Measurements from ENCODE around the gene LYPD3. TPM values are rescaled to one million over a fixed set of nuclear protein-coding genes. Genes with fewer than 3 reads are reported as not detected.

LYPD3 gene
- polyA plus RNA-seq, 3 donors from 2014 or later: 1.3 to 2.4 (median 1.4) TPM

GRCh38 chr19:43464134-43464775, 1.2 kb downstream of the LYPD3 start:
- peak overlapping the region; percentile 97 to 99 (median 98) for H3K27ac Mint-ChIP-seq
- DNase-seq: no peak
- H3K4me1 Mint-ChIP-seq: peaks cover 22 to 26% of the 10 kb centered on the region in 2 donors
- peaks cover 5 to 6% (median 6%) of the 10 kb centered on the region in 3 donors for H3K27me3 Mint-ChIP-seq (ENCODE audit: low read depth in 3 of 3)
- no peaks in the 10 kb centered on the region for H3K36me3 Mint-ChIP-seq
- H3K4me3 Mint-ChIP-seq: peak overlapping the region; percentile 92 to 98 (median 96)
- no peaks in the 10 kb centered on the region for H3K9me3 Mint-ChIP-seq

GRCh38 chr19:43463381-43464133, 1.9 kb downstream of the LYPD3 start:
- Mint-ChIP-seq H3K9me3 (no peaks in the 10 kb centered on the region), H3K27me3 (ENCODE audit: low read depth in 3 of 3) (peaks cover 5 to 6% (median 6%) of the 10 kb centered on the region in 3 donors), H3K27ac (peak overlapping the region; percentile 97 to 99 (median 98)), H3K36me3 (no peaks in the 10 kb centered on the region), H3K4me1 (peaks cover 22 to 26% of the 10 kb centered on the region in 2 donors), H3K4me3 (peak overlapping the region; percentile 92 to 98 (median 96))
- DNase-seq: peak; percentile 96 to 98 (median 98)

- Mint-ChIP-seq H3K36me3 (no peaks in the 10 kb centered on the region), H3K27me3 (ENCODE audit: low read depth in 3 of 3) (peaks cover 5 to 6% (median 6%) of the 10 kb centered on the region in 3 donors), H3K4me1 (peaks cover 19 to 26% of the 10 kb centered on the region in 2 donors)
Observed at GRCh38 chr19:43462785-43463380, 2.5 kb downstream of the LYPD3 start.

GRCh38 chr19:43462383-43462782, 3.0 kb downstream of the LYPD3 start:
- H3K27ac Mint-ChIP-seq: peak overlapping the region; percentile 55 to 99 (median 98)
- H3K4me3 Mint-ChIP-seq: peak overlapping the region; percentile 92 to 98 (median 96)
- peaks cover 5 to 6% (median 6%) of the 10 kb centered on the region in 3 donors for H3K27me3 Mint-ChIP-seq (ENCODE audit: low read depth in 3 of 3)
- H3K9me3 Mint-ChIP-seq: no peaks in the 10 kb centered on the region
- DNase-seq: no peak
- H3K4me1 Mint-ChIP-seq: peaks cover 19 to 25% of the 10 kb centered on the region in 2 donors
- no peaks in the 10 kb centered on the region for H3K36me3 Mint-ChIP-seq

More at GRCh38 chr19:43462785-43463380, 2.5 kb downstream of the LYPD3 start:
- H3K4me3 Mint-ChIP-seq: peak overlapping the region; percentile 92 to 98 (median 96)
- H3K9me3 Mint-ChIP-seq: no peaks in the 10 kb centered on the region
- H3K27ac Mint-ChIP-seq: peak overlapping the region; percentile 48 to 99 (median 98)
- DNase-seq: no peak

GRCh38 chr19:43461303-43461702, 4.1 kb downstream of the LYPD3 start:
- Mint-ChIP-seq H3K27ac (peak overlapping the region in 3 of 6 donors; percentile 18 to 66 (median 62)), H3K36me3 (no peaks in the 10 kb centered on the region), H3K4me1 (peaks cover 16 to 20% of the 10 kb centered on the region in 2 donors), H3K27me3 (ENCODE audit: low read depth in 3 of 3) (peaks cover 5 to 6% (median 6%) of the 10 kb centered on the region in 3 donors), H3K4me3 (peak overlapping the region in 1 of 5 donors; percentile 41), H3K9me3 (no peaks in the 10 kb centered on the region)
- DNase-seq: no peak

DNA sequence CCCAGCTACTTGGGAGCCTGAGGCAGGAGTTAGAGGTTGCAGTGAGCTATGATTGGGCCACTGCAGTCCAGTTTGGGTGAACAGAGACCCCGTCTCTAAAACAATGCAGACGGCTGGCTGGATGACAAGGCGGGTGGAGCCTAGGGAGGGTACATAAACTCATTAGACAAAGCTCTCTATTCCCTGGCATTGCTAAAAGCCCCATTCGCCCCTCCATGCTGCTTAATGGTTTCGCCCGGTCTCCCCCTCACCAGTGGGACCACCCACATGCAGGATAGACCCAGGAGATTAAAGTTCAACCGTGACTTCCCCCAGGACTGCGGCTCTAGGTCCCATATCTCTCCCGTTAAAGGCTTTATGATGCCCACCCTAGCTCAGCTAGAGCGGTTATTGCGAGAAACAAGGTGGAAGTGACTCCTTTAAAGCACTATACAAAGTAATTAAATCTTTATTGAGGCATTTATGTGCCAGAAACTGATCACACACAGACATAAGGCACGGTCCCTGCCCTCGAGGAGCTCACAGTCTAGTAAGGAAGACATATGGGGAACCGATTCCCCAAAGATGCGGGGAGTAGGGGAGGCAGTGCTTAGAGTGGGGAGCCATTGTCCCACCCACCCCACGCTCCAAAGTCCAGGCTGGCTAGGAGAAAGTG, 4.9 kb downstream of the LYPD3 start:
- no peaks in the 10 kb centered on the region for H3K9me3 Mint-ChIP-seq
- H3K27me3 Mint-ChIP-seq (ENCODE audit: low read depth in 3 of 3): peaks cover 3 to 6% (median 6%) of the 10 kb centered on the region in 3 donors
- no peaks in the 10 kb centered on the region for H3K36me3 Mint-ChIP-seq
- H3K27ac Mint-ChIP-seq: peak overlapping the region in 2 of 6 donors; percentile 24 to 31
- no peak for DNase-seq
- H3K4me1 Mint-ChIP-seq: peaks cover 16 to 20% of the 10 kb centered on the region in 2 donors
- peak overlapping the region in 1 of 5 donors; percentile 45 for H3K4me3 Mint-ChIP-seq

DNA sequence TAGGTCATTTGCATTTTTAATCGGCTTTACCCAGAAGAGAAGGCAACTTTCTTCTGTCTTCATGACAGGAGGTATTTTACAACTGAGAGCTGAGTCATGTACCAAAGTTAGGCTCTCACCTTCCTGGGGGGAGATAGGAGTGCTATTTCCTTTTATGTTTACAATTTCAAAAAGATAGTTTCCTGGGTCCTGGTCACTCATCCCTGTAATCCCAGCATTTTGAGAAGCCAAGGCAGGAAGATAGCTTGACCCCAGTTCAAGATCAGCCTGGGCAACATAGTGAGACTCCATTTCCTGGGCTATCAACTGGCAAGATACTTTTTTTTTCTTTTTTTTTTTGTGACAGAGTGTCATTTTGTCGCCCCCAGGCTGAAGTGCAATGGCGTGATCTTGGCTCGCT, 7.6 kb downstream of the LYPD3 start:
- DNase-seq: no peak
- Mint-ChIP-seq H3K27me3 (ENCODE audit: low read depth in 3 of 3) (peaks cover 0 to 2% (median 2%) of the 10 kb centered on the region in 3 donors), H3K4me3 (no peak overlapping the region), H3K9me3 (no peaks in the 10 kb centered on the region), H3K36me3 (no peaks in the 10 kb centered on the region), H3K4me1 (peaks cover 3 to 8% of the 10 kb centered on the region in 2 donors), H3K27ac (no peak overlapping the region)

DNA sequence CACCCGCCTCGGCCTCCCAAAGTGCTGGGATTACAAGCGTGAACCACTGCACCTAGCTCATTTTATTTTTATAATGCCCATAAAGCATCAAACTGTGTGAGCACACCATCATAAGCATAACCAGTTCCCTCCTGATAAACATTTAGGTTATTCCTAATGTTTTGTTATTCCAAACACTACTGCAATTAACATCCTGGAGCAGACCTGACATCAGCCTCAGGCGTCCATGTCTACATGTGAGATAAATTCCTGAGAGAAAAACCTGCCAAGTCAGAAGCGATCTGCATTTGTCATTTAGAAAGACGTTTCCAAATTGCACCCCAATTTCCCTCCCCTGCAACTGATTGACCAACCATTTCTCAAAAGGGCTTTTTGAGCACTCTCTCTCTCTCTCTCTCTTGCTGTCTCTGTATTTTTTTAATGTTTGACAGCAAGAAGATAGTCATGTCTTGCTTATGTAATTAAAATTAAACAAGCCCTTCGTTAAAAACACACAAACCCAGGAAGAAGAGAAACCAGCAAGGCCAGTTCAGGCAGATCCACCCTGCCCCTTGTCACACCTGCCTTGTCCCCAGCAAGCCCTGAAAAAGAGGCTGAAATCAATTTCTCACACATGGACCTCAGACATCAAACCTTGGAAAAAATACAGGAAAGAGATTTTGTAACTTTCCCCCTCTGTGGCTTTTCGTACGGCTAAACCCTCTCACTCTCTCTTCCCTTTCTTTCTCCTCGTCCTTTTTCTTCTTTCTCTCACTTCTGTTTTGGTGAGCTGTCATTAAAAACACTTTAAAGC, 9.9 kb downstream of the LYPD3 start:
- Mint-ChIP-seq H3K4me1 (no peaks in the 10 kb centered on the region), H3K27me3 (ENCODE audit: low read depth in 3 of 3) (peaks cover 0 to 6% (median 3%) of the 10 kb centered on the region in 3 donors), H3K27ac (peak overlapping the region in 1 of 6 donors; percentile 33), H3K4me3 (peak overlapping the region in 2 of 5 donors; percentile 3 to 22), H3K9me3 (no peaks in the 10 kb centered on the region), H3K36me3 (peaks cover 0 to 7% (median 0%) of the 10 kb centered on the region in 3 donors)
- no peak for DNase-seq

GRCh38 chr19:43454031-43454430, 11.4 kb downstream of the LYPD3 start:
- Mint-ChIP-seq H3K27ac (no peak overlapping the region), H3K27me3 (ENCODE audit: low read depth in 3 of 3) (peaks cover 0 to 6% (median 3%) of the 10 kb centered on the region in 3 donors), H3K36me3 (peaks cover 0 to 7% (median 0%) of the 10 kb centered on the region in 3 donors), H3K4me1 (no peaks in the 10 kb centered on the region), H3K4me3 (no peak overlapping the region), H3K9me3 (no peaks in the 10 kb centered on the region)
- DNase-seq: no peak

DNA sequence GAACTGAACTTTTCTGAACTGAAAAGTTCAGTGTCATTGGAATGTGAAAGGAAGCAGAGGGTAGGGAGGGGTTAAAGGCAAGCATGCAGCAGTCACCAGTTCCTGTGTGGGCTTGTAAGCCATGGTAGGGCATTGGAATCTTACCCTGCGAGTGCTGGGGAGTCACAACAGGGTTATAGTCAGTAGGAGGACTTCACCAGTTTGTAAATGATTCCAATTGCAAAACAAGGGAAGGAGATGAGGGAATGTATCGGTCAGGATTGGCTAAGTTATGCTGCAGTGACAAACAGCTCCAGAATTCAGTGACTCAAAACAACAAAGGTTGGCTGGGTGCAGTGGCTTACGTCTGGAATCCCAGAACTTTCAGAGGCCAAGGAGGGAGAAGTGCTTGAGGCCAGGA, 12.8 kb downstream of the LYPD3 start:
- H3K4me3 Mint-ChIP-seq: no peak overlapping the region
- H3K27ac Mint-ChIP-seq: no peak overlapping the region

DNA sequence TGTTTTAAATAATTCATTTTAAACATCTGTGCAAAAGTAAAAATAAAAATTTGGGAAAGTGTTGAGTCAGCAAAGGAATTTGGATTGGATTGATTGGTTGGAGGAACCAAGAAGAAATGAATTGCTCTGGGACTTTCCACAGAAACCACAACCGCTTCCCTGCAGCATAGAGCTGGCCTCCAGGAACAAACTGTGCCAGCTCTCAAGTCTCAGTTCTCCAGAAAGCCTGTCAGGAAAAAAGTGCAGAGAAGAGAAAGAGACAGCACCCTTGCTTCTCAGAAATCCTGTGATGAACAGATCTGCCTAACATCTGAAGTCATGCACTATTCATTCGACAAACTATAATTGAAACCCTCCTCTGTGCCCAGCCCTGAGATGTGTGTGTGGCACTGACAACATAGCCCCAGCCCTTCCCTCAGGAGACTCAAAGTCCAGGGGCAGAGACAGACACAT, 14.8 kb downstream of the LYPD3 start:
- Mint-ChIP-seq H3K4me1 (peaks cover 5 to 6% of the 10 kb centered on the region in 2 donors), H3K27ac (no peak overlapping the region), H3K4me3 (no peak overlapping the region), H3K27me3 (ENCODE audit: low read depth in 3 of 3) (peaks cover 0 to 5% (median 4%) of the 10 kb centered on the region in 3 donors), H3K36me3 (peaks cover 0 to 7% (median 0%) of the 10 kb centered on the region in 3 donors), H3K9me3 (no peaks in the 10 kb centered on the region)
- DNase-seq: no peak

More for the DNA sequence above, 12.8 kb downstream of the LYPD3 start:
- no peaks in the 10 kb centered on the region for H3K9me3 Mint-ChIP-seq
- peaks cover 0 to 7% (median 0%) of the 10 kb centered on the region in 3 donors for H3K36me3 Mint-ChIP-seq
- no peaks in the 10 kb centered on the region for H3K4me1 Mint-ChIP-seq
- DNase-seq: no peak
- peaks cover 0 to 6% (median 3%) of the 10 kb centered on the region in 3 donors for H3K27me3 Mint-ChIP-seq (ENCODE audit: low read depth in 3 of 3)

DNA sequence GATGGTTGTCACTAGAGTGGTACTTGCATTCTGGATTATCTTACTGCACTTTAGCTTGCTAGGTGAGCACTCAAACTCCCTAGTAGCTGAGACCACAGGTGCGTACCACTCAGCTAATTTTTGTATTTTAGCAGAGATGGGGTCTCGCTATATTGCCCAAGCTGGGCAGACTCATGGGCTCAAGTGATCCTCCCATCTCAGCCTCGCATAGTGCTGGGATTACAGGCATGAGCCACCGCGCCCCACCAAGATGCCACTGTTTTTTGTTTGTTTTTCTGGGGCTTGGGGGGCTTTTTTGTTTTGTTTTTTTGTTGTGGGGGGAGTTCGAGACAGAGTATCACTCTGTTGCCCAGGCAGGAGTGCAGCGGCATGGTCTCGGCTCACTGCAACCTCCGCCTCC, 17.8 kb downstream of the LYPD3 start:
- Mint-ChIP-seq H3K9me3 (no peaks in the 10 kb centered on the region), H3K36me3 (peaks cover 0 to 5% (median 0%) of the 10 kb centered on the region in 3 donors), H3K4me1 (peaks cover 6 to 9% of the 10 kb centered on the region in 2 donors), H3K27ac (peak overlapping the region in 1 of 6 donors; percentile 66), H3K27me3 (ENCODE audit: low read depth in 3 of 3) (peaks cover 0 to 5% (median 3%) of the 10 kb centered on the region in 3 donors), H3K4me3 (no peak overlapping the region)
- DNase-seq: no peak
